Activated CD8-positive, alpha-beta memory T cell treated with anti-CD3 and anti-CD28 coated beads for 48 hours (primary cell): Measurements from ENCODE around the gene RELN.
A peak's percentile ranks its signal among the peaks of the same experiment; 100 is the strongest.
"Not testable (repeated sequence)": the region's sequence is repeated elsewhere in the genome, so short reads cannot be mapped to it uniquely, and the experiment has no call there.

ENCODE experiments used
- DNase-seq, 3 experiments: peaks; one replicate each; pipeline ENCODE4 v3.0.0-alpha.2; 2020; ENCODE audit warnings: low read depth in 2 of 3, low spot score in 2 of 3

RELN gene

DNA sequence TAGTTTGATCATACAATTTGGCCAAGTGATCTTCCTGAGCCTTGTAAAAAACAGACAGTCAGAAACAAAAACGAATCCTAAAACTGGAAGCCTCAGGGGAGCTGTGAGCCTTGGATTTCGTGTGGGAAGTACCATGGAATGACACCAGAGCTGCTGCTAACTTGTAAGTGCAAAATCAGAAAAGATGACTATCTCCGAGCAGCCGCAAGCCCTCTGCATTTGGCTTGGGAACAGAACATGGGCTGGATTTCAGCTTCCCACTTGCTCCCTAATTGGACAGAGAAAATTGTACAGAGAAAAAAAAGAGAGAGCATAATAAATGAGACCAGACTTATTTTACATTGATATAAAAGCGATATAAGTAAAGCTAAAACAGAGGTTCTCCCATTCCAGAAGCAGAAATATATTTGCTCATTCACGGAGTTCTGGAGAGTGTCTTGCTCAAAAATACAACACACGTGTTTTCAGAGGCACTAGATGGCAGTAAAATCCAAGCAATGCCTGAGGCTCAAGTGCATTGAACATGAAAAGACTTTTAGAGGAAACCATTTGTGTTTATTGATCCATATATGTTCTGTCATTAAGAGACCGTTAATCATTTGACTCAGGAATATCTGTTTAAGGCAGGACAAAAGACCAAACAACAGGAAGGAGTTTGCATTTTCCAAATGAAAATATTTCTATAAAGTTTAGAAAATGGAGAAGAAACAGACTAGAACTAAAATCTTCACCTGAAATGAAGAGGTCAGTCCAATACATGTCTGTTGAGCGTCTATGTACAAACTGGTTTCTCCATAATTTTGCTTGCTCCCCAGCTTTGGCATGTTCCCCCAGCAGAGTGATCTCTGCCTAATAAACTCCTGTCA lies 465.2 kb downstream of the RELN start:
- no peak for DNase-seq

DNA sequence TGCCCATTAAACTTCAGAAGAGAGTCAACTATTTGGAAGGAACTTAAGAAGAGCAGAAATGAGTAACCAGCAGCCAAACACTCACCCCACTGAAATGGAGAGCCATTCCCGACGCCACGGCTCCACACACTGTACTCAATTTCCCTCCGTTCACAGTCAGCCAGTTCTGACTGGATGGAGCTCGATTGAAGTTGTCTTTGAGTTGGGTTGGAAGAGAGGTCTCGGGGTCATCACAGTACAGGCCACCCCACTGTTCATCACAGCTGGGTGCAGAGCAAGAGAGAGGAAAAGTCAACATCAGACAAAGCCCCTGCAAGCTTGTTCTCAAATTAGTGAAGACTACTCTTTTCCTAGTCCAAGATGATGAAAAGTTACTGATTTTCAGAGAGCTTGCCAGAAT lies 467.5 kb downstream of the RELN start:
- no peak for DNase-seq

DNA sequence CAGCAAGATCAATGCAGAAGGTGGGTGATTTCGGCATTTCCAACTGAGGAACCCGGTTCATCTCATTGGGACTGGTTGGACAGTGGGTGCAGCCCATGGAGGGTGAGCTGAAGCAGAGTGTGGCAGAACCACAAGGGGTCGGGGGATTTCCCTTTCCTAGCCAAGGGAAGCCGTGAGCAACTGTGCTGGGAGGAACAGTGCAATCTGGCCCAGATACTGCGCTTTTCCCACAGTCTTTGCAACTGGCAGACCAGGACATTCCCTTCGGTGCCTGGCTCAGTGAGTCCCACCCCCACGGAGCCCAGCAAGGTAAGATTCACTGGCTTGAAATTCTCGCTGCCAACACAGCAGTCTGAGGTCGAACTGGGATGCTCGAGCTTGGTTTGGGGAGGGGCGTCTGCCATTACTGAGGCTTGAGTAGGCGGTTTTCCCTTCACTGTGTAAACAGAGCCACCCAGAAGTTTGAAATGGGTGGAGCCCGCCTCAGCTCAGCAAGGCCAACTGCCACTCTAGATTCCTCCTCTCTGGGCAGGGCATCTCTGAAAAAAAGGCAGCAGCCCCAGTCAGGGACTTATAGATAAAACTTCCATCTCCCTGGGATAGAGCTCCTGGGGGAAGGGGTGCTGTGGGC lies 484.8 kb downstream of the RELN start:
- DNase-seq, result no peak

DNA sequence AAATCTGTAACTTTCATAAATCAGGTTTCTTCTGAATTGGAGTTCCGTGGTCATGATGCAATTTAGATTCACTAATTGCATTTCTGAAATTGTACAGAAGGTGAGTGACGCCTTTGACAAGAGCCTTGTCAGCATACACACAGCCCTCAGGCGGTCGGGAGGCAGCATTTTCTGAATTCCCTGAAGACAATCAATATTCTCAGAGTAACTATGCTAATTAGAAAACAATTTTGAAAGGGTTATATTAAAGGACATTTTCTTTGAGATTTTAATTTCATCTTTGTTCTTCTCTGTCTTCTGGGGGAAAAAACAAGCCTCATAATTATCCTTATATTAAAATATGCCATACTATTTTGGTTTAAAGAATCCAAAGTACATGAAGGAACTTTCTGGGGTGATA lies 488.3 kb downstream of the RELN start:
- DNase-seq, result no peak

DNA sequence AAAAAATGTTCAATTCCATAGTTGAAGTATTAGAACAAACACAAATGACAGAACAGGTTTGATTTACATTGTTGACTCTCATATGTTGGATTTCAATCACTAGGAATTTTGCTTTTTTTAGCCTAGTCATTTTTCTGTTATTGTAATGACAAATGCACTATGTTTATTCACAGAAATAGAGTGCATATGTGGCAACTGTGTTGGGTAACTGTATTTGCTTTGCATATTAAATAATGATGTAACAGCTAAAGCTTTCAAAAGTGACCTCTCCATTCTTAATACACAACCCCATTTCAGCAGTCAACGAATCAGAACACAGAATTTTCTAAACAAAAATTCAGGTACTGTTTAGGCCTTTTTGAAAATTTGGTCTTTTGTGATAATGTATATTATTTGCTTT lies 489.5 kb downstream of the RELN start:
- DNase-seq, result no peak

DNA sequence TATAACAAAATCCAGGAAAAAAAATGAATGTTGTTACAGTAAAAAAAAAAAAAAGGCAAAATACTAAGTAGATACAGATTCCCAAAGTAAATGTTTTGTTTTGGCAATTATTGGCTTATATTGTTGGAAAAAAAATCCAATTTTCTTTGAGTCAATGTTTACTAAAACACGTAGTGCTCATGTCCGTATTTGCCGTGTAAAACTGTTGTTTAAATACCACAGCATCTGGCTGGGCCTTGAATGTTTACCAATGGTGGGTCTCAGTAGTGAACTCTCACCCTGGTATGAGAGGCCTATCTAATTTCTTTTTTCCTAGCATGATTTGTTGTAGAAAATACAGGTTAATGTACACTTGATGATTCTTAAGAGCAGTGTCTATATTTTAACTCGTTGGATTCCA lies 502.0 kb downstream of the RELN start:
- DNase-seq, result no peak

DNA sequence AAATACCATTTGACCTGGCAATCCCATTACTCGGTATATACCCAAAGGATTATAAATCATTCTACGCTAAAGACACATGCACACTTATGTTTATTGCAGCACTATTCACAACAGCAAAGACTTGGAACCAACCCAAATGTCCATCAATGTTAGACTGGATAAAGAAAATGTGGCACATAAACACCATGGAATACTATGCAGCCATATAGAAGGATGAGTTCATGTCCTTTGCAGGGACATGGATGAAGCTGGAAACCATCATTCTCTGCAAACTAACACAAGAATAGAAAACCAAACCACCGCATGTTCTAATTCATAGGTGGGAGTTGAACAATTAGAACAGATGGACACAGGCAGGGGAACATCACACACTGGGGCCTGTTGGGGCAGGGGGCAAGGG lies 502.6 kb downstream of the RELN start:
- DNase-seq, result not testable (repeated sequence)

DNA sequence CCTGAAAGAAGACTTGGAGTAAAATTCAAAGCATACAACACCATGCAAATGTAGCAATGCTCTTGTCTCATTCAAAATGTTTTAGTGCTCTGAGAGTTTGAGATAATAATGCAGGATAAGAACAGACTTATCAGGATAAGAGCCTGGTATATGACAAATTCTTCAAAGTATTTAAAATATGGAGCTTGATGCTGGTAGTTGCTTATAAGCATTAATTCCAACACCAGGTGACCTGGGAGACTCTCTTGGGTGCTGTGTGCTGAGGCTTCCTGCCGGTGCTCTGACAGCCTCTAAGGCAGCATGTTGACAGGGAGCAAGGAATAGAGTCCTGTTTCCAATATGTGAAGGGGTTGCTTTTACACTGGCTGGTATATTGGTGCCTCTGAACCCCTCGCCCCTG lies 508.7 kb downstream of the RELN start:
- DNase-seq, result no peak

DNA sequence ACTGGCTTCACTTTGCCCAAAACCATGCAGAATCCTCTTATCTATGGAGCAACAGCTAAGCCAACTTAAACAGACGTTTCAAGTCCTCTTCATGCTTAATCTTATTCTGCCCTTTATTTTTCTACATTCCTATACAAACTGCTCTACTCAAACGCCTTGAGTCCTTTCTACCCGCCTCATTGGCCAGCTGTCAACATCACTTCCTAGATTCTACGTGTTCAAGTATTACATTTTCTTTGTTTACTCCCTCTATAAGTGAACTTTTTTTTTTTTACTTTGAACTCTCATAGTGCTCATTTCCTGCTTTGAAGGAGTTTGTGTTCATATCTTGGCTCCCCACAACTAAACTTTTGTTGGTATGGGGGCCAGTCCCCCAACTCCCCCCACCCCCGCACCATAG lies 514.5 kb downstream of the RELN start:
- no peak for DNase-seq

DNA sequence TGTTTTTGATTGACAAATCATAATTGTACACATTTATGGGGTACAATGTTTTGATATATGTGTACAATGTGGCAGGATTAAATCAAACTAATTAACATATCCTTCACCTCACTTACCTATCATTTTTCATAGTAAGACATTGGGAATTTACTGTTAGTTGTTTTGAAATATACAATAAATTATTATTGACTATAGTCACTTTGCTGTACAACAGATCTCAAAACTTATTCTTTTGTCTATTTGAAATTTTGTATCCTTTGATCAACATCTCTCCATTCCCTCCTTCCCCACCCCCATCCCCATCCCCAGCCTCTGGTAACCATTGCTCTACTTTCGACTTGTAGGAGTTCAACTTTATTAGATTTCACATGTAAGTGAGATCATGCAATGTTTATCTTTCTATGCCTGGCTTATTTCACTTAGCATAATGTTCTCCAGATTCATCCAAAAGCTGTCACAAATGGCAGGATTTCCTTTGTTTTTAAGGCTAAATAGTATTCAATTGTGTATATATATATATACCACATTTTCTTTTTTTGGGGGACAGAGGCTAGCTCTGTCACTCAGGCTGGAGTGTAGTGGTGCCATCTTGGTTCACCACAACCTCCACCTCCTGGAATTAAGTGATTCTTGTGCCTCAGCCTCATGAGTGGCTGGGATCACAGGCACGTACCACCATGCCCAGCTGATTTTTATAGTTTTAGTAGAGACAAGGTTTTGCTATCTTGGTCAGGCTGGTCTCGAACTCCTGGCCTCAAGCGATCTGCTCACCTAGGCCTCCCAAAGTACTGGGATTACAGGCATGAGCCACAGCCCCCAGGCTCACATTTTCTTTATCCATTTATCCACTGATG lies 520.1 kb downstream of the RELN start:
- DNase-seq, result no peak

DNA sequence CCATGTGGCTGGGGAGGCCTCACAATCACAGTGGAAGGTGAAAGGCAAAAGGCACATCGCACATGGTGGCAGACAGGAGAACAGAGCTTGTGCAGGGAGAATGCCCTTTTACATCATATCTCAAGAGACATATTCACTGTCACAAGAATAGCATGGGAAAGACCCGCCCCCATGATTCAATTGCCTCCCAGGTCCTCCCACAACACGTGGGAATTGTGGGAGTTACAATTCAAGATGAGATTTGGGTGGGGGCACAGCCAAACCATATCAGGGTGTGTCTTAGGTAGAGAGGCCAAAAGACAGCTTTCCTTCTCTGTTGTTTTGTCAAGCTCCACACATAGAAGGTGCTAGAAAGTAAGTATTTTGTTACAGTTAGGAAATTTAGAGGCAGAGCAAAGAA lies 522.6 kb downstream of the RELN start:
- no peak for DNase-seq

DNA sequence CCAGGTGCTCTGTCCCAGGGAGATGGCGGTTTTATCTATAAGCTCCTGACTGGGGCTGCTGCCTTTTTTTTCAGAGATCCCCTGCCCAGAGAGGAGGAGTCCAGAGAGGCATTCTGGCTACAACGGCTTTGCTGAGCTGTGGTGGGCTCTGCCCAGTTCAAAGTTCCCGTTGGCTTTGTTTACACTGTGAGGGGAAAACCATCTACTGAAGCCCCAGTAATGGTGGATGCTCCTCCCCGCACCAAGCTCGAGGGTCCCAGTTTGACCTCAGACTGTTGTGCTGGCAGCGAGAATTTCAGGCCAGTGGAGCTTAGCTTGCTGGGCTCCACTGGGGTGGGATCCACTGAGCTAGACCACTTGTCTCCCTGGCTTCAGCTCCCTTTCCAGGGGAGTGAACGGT lies 527.1 kb downstream of the RELN start:
- no peak for DNase-seq

DNA sequence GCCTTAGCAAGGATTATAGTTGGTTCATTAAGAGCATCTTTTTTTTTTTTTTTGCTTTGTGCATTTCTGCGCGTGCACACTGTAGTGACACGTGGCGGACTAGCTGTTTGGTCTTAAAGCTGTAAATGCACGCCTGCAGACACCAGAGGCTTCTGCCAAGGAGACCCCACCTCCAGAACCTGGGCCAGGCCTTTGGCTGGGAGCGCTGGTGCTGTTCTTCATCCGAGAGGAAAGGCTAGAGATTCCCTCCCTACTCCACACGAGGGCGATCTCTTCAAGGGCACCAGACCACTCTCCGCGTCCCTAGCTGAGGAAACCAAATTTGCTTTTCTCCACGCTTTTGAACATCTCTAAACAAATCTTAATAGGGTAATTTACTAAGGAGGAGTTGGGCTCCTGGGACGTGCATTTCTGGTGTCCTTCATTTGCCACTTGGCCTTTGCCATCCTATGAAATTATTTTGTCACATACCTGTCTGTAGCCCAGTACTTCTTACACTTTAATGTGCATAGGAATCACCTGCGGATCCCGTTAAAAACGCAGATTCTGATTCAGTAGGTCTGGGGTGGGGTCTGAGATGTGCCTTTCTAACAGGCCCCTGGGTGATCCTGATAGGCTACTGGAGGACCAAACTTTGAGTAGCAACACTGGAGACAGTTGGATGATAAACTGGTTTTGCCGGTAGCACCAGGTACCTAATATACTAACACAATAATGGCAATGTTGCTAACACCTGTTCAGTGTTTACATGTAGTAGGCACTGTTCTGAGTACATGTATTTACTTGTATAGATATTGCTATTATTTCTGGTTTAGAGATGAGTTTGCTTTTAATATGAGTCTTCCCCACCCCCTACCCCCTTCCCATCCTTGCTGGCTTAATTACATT lies 542.1 kb downstream of the RELN start:
- DNase-seq, result peak in 1 of 3 experiments; percentile 4

DNA sequence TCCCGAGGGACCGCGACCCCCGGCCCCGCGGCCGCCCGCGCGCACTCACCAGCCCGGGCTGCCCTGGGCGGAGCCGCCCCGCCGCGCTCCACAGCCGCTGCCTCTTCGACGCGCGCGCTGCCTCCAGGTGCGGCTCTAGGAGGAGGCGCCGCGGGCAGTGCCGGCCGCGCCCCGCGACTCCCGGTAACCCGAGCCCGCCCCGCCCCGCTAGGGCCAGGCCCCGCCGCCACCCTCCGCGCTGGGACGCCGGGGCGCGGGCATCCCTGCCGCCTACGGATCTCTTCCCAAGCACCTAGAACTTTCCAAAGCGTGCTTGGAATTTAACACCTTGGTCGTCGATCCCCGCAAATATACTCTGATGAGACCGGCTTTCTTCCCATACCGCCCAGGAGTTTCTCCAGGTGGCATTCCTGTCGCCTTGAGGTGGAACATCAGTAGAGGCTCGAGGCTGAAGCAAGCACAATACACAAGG lies 543.4 kb downstream of the RELN start, which contains the start of gene SLC26A5:
Gene SLC26A5, minus strand, starts transcription at position 159 of the 472 bp plus-strand sequence. CDS start 24,693 bp downstream, outside the sequence.
- no peak for DNase-seq

DNA sequence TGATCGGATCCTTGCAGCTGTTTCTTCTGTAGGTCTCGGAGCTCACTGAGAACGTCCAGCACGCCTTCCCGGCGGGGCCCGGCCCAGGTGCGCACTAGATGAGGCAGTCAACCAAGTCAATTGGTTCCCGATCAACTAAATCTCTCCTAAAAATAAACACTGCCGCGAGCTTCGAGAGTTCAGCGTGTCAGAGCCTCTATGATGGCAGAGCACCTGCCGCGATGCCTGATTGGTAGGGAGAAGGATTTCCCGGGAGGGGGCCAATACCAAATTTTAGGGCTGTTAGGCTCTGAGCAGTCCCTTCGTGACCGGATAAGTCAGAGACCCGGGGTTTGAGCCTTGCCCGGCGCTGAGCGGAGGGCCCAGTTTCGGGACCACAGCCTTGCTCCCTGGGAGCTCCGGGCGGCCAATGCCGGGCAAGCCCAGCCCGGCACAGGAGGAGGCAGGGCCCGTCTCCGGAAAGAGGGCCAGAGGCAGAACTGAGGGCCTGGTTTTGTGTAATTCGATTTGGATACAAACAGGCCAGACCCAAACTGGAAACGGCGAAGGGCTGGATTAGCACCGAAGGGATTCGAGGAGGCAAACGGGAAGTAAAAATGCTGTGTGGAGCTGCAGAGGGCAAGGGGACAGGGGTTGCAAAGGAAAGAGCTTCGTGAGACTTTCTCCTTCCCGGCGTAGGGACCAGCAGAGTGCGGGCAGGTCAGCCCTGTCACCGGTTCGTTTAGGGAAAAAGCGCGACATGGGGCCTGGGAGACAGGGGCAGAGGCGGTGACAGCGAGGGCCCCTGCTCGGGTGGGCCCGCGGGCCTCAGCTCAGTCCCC lies 544.0 kb downstream of the RELN start:
- DNase-seq, result no peak

DNA sequence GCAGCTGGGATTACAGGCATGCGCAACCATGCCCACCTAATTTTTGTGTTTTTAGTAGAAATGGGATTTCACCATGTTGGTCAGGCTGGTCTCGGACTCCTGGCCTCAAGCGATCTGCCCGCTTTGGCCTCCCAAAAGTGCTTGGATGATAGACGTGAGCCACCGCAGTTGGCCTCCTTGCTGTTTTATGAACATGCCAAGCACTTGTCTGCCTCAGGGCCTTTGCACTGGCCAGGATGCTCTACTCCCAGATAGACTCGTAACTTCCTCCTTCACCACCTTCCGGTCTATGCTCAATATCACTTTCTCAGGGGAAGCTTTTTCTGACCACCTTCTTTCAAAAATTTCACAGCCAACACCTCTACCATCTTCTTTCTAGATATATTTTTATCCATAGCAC lies 549.8 kb downstream of the RELN start:
- DNase-seq, result no peak

DNA sequence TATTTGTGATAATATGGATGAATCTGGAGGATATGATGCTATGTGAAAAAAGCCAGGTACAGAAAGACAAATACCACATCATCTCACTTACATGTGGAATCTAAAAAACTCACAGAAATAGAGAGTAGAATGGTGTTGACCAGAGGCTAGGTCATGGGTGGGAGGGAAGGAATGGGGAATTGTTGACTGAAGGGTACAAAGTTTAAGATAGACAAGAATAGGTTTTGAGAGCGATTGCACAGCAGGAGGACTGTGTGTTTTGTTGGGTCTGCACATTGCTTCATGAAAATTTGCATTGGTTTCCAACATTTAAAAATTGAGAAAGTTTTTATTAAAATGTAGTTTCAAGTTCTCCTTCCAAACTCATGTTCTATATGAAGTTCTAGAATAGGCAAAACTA lies 551.8 kb downstream of the RELN start:
- DNase-seq, result no peak

DNA sequence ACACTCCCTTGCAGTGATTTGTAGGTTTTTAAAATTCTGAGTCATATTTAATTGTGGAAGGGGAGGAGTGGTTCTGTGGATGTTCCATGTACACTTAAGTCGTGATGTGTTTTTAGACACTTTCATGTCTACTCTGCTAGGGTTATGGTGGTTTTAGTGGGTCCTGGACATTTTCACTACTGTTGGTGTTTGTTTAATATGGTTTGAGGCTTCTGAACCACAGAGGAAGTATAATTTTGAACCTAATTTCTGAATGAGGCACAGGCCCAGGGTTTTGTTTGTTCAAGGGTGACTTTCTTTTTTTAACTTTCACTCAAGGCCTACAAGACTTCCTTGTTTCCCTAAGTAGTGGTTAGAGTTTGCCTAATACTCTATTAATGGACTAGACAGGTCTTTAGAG lies 556.7 kb downstream of the RELN start:
- DNase-seq, result no peak

DNA sequence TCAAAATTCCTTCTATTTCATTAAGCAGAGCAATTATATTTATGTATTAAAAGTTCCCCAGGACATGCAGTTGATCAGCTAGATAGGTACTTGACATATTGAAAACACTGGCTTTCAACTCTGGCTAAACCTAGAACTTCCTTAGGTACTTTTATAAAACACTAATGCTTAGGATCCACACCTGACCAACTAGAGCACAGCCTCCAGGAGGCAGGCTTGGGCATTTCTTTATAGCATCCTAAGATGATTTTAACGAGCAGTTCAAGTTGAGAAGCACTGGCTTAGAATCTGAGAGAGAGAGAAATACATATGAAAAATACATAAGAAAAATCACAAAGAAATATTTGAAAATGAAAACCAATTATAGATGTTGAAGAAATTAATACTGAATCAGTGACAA lies 564.3 kb downstream of the RELN start:
- DNase-seq, result no peak
